ENCODE data around the gene IL17RC. TPM values are rescaled to one million over a fixed set of nuclear protein-coding genes. Genes with fewer than 3 reads are reported as not detected.

IL17RC gene
- total and polyA plus RNA-seq, 2 donors, result 5.7 to 17.5 TPM

GRCh38 chr3:9879830-9880549, 36.9 kb upstream of the IL17RC start, which contains the start of gene CIDEC:
Gene CIDEC, minus strand, starts transcription at chr3:9880253. Its CDS starts 1,767 bp downstream, at chr3:9878486.
- H3K36me3 ChIP-seq (ENCODE audit: control insufficient read depth in 2 of 2, insufficient read depth in 2 of 2, low read length in 1 of 2), result no peaks in the 10 kb centered on the region
- DNase-seq (ENCODE audit: low read depth in 6 of 9, low spot score in 9 of 9), result no peak
- H3K4me1 ChIP-seq (ENCODE audit: control insufficient read depth in 2 of 2, insufficient read depth in 2 of 2, low read length in 2 of 2), result no peaks in the 10 kb centered on the region
- H3K9me3 ChIP-seq (ENCODE audit: control insufficient read depth in 2 of 2, insufficient read depth in 1 of 2, low read length in 1 of 2), result no peaks in the 10 kb centered on the region
- 96% methylated on average over 7 of the region's 7 CpGs for WGBS
- no peaks in the 10 kb centered on the region for H3K27me3 ChIP-seq (ENCODE audit: control insufficient read depth in 2 of 2, insufficient read depth in 1 of 2, low read length in 1 of 2)
- no peak within 1 kb of the TSS for H3K27ac ChIP-seq (ENCODE audit: low read depth in 1 of 2, low read length in 1 of 2)
- no peak within 1 kb of the TSS for H3K4me3 ChIP-seq (ENCODE audit: low read length in 2 of 2)

- Histone ChIP-seq H3K4me3 (ENCODE audit: low read length in 2 of 2) (no peak overlapping the region), H3K9me3 (ENCODE audit: control insufficient read depth in 2 of 2, insufficient read depth in 1 of 2, low read length in 1 of 2) (no peaks in the 10 kb centered on the region), H3K36me3 (ENCODE audit: control insufficient read depth in 2 of 2, insufficient read depth in 2 of 2, low read length in 1 of 2) (no peaks in the 10 kb centered on the region), H3K4me1 (ENCODE audit: control insufficient read depth in 2 of 2, insufficient read depth in 2 of 2, low read length in 2 of 2) (no peaks in the 10 kb centered on the region), H3K27me3 (ENCODE audit: control insufficient read depth in 2 of 2, insufficient read depth in 1 of 2, low read length in 1 of 2) (no peaks in the 10 kb centered on the region), H3K27ac (ENCODE audit: low read depth in 1 of 2, low read length in 1 of 2) (no peak overlapping the region)
- 95% methylated on average over 1 of the region's 1 CpG for WGBS
- no peak for DNase-seq (ENCODE audit: low read depth in 6 of 9, low spot score in 9 of 9)
These were observed 35.5 kb upstream of the IL17RC start for GRCh38 chr3:9881441-9881840.

- DNase-seq (ENCODE audit: low read depth in 6 of 9, low spot score in 9 of 9), result no peak
These were observed 33.0 kb upstream of the IL17RC start for GRCh38 chr3:9883706-9884554.

GRCh38 chr3:9884555-9885165, 32.2 kb upstream of the IL17RC start:
- WGBS, result 92% methylated on average over 11 of the region's 11 CpGs
- H3K27ac ChIP-seq (ENCODE audit: low read depth in 1 of 2, low read length in 1 of 2), result no peak overlapping the region

More at GRCh38 chr3:9883706-9884554, 33.0 kb upstream of the IL17RC start:
- 96% methylated on average over 7 of the region's 7 CpGs for WGBS
- Histone ChIP-seq H3K4me3 (ENCODE audit: low read length in 2 of 2) (no peak overlapping the region), H3K36me3 (ENCODE audit: control insufficient read depth in 2 of 2, insufficient read depth in 2 of 2, low read length in 1 of 2) (no peaks in the 10 kb centered on the region), H3K27ac (ENCODE audit: low read depth in 1 of 2, low read length in 1 of 2) (no peak overlapping the region), H3K27me3 (ENCODE audit: control insufficient read depth in 2 of 2, insufficient read depth in 1 of 2, low read length in 1 of 2) (no peaks in the 10 kb centered on the region), H3K4me1 (ENCODE audit: control insufficient read depth in 2 of 2, insufficient read depth in 2 of 2, low read length in 2 of 2) (no peaks in the 10 kb centered on the region), H3K9me3 (ENCODE audit: control insufficient read depth in 2 of 2, insufficient read depth in 1 of 2, low read length in 1 of 2) (no peaks in the 10 kb centered on the region)

GRCh38 chr3:9886328-9886727, 30.6 kb upstream of the IL17RC start:
- H3K9me3 ChIP-seq (ENCODE audit: control insufficient read depth in 2 of 2, insufficient read depth in 1 of 2, low read length in 1 of 2), result no peaks in the 10 kb centered on the region
- no peaks in the 10 kb centered on the region for H3K27me3 ChIP-seq (ENCODE audit: control insufficient read depth in 2 of 2, insufficient read depth in 1 of 2, low read length in 1 of 2)
- H3K27ac ChIP-seq (ENCODE audit: low read depth in 1 of 2, low read length in 1 of 2), result no peak overlapping the region
- H3K36me3 ChIP-seq (ENCODE audit: control insufficient read depth in 2 of 2, insufficient read depth in 2 of 2, low read length in 1 of 2), result no peaks in the 10 kb centered on the region
- H3K4me3 ChIP-seq (ENCODE audit: low read length in 2 of 2), result no peak overlapping the region
- no peak for DNase-seq (ENCODE audit: low read depth in 6 of 9, low spot score in 9 of 9)
- H3K4me1 ChIP-seq (ENCODE audit: control insufficient read depth in 2 of 2, insufficient read depth in 2 of 2, low read length in 2 of 2), result peaks cover 0 to 5% of the 10 kb centered on the region in 2 donors

More at GRCh38 chr3:9884555-9885165, 32.2 kb upstream of the IL17RC start:
- Histone ChIP-seq H3K9me3 (ENCODE audit: control insufficient read depth in 2 of 2, insufficient read depth in 1 of 2, low read length in 1 of 2) (no peaks in the 10 kb centered on the region), H3K36me3 (ENCODE audit: control insufficient read depth in 2 of 2, insufficient read depth in 2 of 2, low read length in 1 of 2) (no peaks in the 10 kb centered on the region), H3K27me3 (ENCODE audit: control insufficient read depth in 2 of 2, insufficient read depth in 1 of 2, low read length in 1 of 2) (no peaks in the 10 kb centered on the region), H3K4me1 (ENCODE audit: control insufficient read depth in 2 of 2, insufficient read depth in 2 of 2, low read length in 2 of 2) (no peaks in the 10 kb centered on the region), H3K4me3 (ENCODE audit: low read length in 2 of 2) (no peak overlapping the region)
- DNase-seq (ENCODE audit: low read depth in 6 of 9, low spot score in 9 of 9), result no peak

GRCh38 chr3:9887480-9887879, 29.4 kb upstream of the IL17RC start:
- Histone ChIP-seq H3K9me3 (ENCODE audit: control insufficient read depth in 2 of 2, insufficient read depth in 1 of 2, low read length in 1 of 2) (no peaks in the 10 kb centered on the region), H3K27ac (ENCODE audit: low read depth in 1 of 2, low read length in 1 of 2) (no peak overlapping the region), H3K27me3 (ENCODE audit: control insufficient read depth in 2 of 2, insufficient read depth in 1 of 2, low read length in 1 of 2) (no peaks in the 10 kb centered on the region), H3K36me3 (ENCODE audit: control insufficient read depth in 2 of 2, insufficient read depth in 2 of 2, low read length in 1 of 2) (peaks cover 0 to 4% of the 10 kb centered on the region in 2 donors), H3K4me1 (ENCODE audit: control insufficient read depth in 2 of 2, insufficient read depth in 2 of 2, low read length in 2 of 2) (peaks cover 2 to 12% of the 10 kb centered on the region in 2 donors), H3K4me3 (ENCODE audit: low read length in 2 of 2) (no peak overlapping the region)
- WGBS, result 96% methylated on average over 5 of the region's 5 CpGs
- no peak for DNase-seq (ENCODE audit: low read depth in 6 of 9, low spot score in 9 of 9)

- peaks cover 7 to 15% of the 10 kb centered on the region in 2 donors for H3K36me3 ChIP-seq (ENCODE audit: control insufficient read depth in 2 of 2, insufficient read depth in 2 of 2, low read length in 1 of 2)
- no peaks in the 10 kb centered on the region for H3K27me3 ChIP-seq (ENCODE audit: control insufficient read depth in 2 of 2, insufficient read depth in 1 of 2, low read length in 1 of 2)
- DNase-seq (ENCODE audit: low read depth in 6 of 9, low spot score in 9 of 9), result no peak
- WGBS, result 99% methylated on average over 3 of the region's 3 CpGs
- no peak overlapping the region for H3K27ac ChIP-seq (ENCODE audit: low read depth in 1 of 2, low read length in 1 of 2)
- no peaks in the 10 kb centered on the region for H3K9me3 ChIP-seq (ENCODE audit: control insufficient read depth in 2 of 2, insufficient read depth in 1 of 2, low read length in 1 of 2)
- peaks cover 2 to 12% of the 10 kb centered on the region in 2 donors for H3K4me1 ChIP-seq (ENCODE audit: control insufficient read depth in 2 of 2, insufficient read depth in 2 of 2, low read length in 2 of 2)
- H3K4me3 ChIP-seq (ENCODE audit: low read length in 2 of 2), result no peak overlapping the region
These were observed 28.4 kb upstream of the IL17RC start for GRCh38 chr3:9888540-9888939.

- no peaks in the 10 kb centered on the region for H3K27me3 ChIP-seq (ENCODE audit: control insufficient read depth in 2 of 2, insufficient read depth in 1 of 2, low read length in 1 of 2)
These were observed 27.5 kb upstream of the IL17RC start for GRCh38 chr3:9889405-9889804.

More at GRCh38 chr3:9889405-9889804, 27.5 kb upstream of the IL17RC start:
- H3K4me3 ChIP-seq (ENCODE audit: low read length in 2 of 2), result no peak overlapping the region
- peaks cover 2 to 12% of the 10 kb centered on the region in 2 donors for H3K4me1 ChIP-seq (ENCODE audit: control insufficient read depth in 2 of 2, insufficient read depth in 2 of 2, low read length in 2 of 2)
- 94% methylated on average over 5 of the region's 5 CpGs for WGBS
- no peak overlapping the region for H3K27ac ChIP-seq (ENCODE audit: low read depth in 1 of 2, low read length in 1 of 2)
- DNase-seq (ENCODE audit: low read depth in 6 of 9, low spot score in 9 of 9), result no peak
- H3K9me3 ChIP-seq (ENCODE audit: control insufficient read depth in 2 of 2, insufficient read depth in 1 of 2, low read length in 1 of 2), result no peaks in the 10 kb centered on the region
- peaks cover 7 to 18% of the 10 kb centered on the region in 2 donors for H3K36me3 ChIP-seq (ENCODE audit: control insufficient read depth in 2 of 2, insufficient read depth in 2 of 2, low read length in 1 of 2)
